OCI-M1 (cell line): Measurements from ENCODE around the gene UHRF1.
"Not testable (repeated sequence)": the region's sequence is repeated elsewhere in the genome, so short reads cannot be mapped to it uniquely, and the experiment has no call there.

ENCODE experiments used
- DNase-seq: peaks from one replicate; lab custom pipeline; 2025; lab: John Stamatoyannopoulos, UW

The UHRF1 gene

GRCh38 chr19:4937060-4937459, 27.8 kb downstream of the UHRF1 start:
- DNase-seq, result no peak

- DNase-seq, result not testable (repeated sequence)
Measured at GRCh38 chr19:4938461-4938860, 29.2 kb downstream of the UHRF1 start.

- DNase-seq, result no peak
Measured at GRCh38 chr19:4939466-4939865, 30.2 kb downstream of the UHRF1 start.

- DNase-seq, result not testable (repeated sequence)
Measured at GRCh38 chr19:4941638-4942169, 32.4 kb downstream of the UHRF1 start.

DNA sequence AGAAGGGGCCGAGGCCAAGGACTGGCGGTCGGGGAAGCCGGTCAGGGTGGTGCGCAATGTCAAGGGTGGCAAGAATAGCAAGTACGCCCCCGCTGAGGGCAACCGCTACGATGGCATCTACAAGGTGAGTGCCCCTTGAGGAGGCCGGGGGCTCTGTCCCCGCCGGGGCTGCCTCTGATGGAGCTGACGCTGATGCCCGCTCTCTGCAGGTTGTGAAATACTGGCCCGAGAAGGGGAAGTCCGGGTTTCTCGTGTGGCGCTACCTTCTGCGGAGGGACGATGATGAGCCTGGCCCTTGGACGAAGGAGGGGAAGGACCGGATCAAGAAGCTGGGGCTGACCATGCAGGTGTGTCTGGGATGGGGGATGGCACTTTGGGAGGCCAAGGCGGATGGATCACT, 41.3 kb downstream of the UHRF1 start:
- not testable (repeated sequence) for DNase-seq

DNA sequence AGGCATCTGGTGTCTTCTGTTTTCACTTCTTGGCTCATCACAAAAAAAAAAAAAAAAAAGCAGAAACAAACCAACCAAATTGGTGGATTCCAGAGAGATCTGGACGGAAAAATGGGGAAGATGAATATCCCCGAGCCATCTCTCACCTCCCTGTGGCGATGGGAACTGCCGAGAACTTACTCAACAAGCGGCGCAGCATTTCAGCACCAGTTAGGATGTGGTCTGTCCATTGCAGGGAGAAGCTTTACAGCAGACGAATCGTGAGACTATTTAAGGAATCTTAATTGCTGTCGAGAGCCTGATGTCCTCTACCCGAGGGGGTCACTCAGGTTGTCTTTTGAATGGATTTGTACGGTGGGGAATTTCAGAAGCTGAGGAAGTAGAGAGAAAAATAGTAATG, 42.4 kb downstream of the UHRF1 start:
- no peak for DNase-seq

DNA sequence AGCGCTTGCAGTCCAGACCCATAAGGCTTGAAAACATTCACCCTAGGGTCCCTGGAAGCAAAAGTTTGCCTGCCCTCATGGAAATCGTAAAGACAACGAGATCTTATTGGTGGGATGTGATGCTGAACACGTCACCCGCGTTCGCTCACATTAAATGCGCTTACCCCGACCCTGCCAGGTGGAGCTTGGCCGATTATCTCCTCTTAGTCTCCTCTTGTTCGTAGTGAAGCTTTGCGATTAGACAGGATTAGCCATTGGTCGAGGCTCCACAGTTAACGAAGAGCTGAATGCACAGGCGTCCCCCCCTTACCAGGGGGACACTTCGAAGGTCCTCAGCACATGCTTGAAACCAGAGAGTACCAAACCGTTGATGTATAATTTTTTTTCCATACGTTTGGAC, 43.6 kb downstream of the UHRF1 start:
- DNase-seq, result no peak

DNA sequence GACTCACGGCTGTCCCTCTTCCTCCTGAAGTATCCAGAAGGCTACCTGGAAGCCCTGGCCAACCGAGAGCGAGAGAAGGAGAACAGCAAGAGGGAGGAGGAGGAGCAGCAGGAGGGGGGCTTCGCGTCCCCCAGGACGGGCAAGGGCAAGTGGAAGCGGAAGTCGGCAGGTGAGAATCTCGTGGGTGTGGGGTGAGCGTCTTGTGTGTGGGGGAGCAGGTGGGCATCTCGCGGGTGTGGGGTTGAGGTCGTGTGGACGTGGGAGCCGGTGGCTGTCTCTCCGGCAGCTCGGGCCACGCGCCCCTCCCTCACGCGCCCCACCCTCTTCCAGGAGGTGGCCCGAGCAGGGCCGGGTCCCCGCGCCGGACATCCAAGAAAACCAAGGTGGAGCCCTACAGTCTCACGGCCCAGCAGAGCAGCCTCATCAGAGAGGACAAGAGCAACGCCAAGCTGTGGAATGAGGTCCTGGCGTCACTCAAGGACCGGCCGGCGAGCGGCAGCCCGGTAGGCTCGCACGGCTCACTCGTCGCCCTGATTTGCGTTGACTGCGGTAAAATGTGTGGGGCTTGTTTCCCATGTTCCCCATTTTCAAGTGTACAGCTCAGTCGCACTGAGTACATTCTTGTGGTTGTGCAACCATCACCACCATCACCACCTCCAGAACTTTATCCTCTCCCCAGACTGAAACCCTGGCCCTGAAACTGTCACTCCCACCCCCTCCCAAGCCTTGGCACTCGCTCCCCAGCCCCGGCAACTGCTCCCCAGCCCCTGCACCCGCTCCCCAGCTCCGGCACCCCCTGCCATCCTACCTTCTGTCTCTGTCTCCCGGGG, 45.2 kb downstream of the UHRF1 start:
- DNase-seq, result not testable (repeated sequence)

- no peak for DNase-seq
Measured at GRCh38 chr19:4955274-4955673, 46.0 kb downstream of the UHRF1 start.

DNA sequence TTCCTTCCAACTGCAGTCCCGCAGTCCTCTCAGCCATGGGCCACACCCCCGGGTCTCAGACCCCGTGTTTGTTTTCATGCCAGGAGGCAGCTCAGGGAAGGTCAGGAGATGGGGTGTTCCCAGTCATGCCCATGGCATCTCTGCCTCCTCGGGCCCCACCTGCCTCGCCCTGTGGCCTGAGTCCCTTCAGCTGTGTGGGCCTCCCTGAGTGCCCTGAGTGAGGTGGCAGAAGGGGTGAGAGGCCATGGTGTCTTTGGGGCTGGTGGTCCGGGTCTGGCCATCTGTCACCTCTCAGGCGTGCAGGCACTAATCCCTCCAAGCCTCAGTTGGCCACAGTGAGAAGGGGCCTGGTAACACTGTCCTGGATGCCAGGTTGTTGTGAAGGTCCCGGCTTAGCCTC, 48.7 kb downstream of the UHRF1 start:
- no peak for DNase-seq

DNA sequence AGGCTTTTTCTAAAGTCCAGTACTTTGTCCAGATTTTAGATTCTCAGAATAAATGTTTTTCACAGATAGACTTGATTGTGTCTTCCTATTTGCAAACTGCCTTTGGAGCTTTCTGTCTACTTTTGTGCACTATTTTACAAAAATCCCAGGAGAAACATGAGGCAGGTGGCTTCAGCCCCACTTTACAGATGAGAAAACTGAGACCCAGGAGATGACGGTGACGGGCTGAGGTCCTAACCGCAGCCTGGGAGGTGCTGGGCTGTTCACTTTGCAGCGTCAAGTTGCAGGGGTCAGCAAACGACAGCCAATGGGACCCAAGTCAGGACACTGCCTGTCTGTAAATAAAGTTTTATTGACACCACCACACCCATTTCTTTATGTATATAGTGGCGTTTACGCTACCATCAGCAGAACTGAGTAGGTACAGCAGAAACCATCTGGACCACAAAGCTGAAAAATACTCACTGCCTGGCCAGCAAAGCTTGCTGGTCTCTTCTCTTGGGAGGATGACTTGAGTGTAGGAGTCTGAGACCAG, 52.9 kb downstream of the UHRF1 start:
- DNase-seq, result no peak

- DNase-seq, result no peak
Measured at GRCh38 chr19:4965061-4965460, 55.8 kb downstream of the UHRF1 start.

GRCh38 chr19:4966591-4966990, 57.3 kb downstream of the UHRF1 start:
- no peak for DNase-seq

- DNase-seq, result no peak
Measured at GRCh38 chr19:4967738-4968461, 58.6 kb downstream of the UHRF1 start.

DNA sequence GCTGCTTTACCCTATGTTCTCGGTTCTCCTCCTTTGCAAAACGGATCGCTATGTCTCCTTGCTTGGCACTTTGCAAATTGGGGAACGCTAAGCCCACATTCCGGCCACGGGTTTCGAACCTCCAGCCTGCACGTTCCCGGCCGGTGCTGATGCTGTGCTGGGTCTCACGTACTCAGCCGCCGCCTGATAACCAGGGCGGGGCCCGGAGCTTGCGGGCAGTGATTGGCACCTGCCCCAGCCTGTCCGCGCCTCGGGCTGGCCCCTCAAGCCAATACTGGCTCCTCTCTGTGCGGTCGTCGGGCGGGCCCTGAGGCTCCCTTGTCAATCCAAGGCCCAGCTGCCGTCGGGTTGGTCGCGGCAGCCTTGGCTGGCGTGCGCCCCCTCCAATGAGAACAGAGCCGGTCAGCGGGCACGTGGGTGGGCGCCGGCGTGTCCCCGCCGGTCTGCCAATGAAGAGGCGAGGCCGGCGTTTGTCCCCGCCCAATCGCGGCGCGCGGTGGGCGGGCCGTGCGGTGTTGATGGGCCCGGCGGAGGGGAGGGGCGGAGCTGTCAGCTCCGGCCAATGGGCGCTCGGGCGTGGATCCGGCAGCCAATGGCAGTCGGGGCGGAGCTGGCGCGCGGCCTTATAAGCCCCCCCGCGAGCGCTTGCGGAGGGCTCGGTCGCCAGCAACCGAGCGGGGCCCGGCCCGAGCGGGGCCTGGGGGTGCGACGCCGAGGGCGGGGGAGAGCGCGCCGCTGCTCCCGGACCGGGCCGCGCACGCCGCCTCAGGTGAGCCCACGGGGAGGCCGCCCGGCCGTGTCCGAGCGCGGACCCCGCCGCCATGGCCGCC, 59.4 kb downstream of the UHRF1 start, which contains the start of gene KDM4B:
Gene KDM4B, plus strand, starts transcription at position 652 of the 830 bp plus-strand sequence. CDS start 63,778 bp downstream, outside the sequence.
- DNase-seq, result peak; percentile 100

- no peak for DNase-seq
Measured at GRCh38 chr19:4969292-4969771, 60.0 kb downstream of the UHRF1 start.

GRCh38 chr19:4969772-4970531, 60.7 kb downstream of the UHRF1 start:
- DNase-seq, result peak; percentile 62

- DNase-seq, result peak; percentile 71
Measured at GRCh38 chr19:4970558-4971423, 61.5 kb downstream of the UHRF1 start.

DNA sequence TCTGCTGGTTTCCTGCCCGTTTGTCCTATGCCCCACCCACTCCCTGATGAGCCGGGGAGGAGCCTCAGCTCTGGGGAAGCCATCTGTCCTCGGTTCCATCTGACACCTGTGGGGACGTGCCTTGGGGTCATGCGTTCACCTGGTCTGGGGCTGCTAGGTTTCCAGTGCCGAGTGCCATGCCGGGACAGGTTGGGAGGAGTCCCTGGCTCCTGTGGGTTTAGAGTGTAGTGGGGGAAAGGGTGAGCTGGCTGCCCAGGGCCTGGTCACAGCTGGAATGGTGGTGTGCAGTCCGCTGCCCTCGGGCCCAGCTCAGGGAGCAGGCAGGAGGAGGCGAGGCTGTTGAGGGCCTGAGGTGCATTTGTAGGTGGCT, 62.1 kb downstream of the UHRF1 start:
- DNase-seq, result no peak
